H9 (cell line): ENCODE data around the gene GOLGA1. TPM values are rescaled to one million over a fixed set of nuclear protein-coding genes. Genes with fewer than 3 reads are reported as not detected.

Experiments used
- DNase-seq: peaks from one replicate; pipeline ENCODE4 v3.0.0-alpha.2; 2017
- H2AFZ ChIP-seq: one replicate; pipeline ENCODE4 v1.6.1; 2013; ENCODE audit warnings: mild to moderate bottlenecking, low read length, control low read depth, moderate library complexity
- H2AK5ac ChIP-seq: 2 replicates; pipeline ENCODE4 v1.6.1; 2013; ENCODE audit warnings: low read length, control low read depth, mixed read lengths; ENCODE audit not compliant: insufficient read length
- H2BK120ac ChIP-seq: one replicate; pipeline ENCODE4 v1.6.1; 2013; ENCODE audit warnings: low read depth, mild to moderate bottlenecking, low read length, control low read depth, inconsistent platforms; ENCODE audit not compliant: poor library complexity, severe bottlenecking
- H2BK12ac ChIP-seq: 2 replicates; pipeline ENCODE4 v1.6.1; 2013; ENCODE audit warnings: low read length, control low read depth, mixed read lengths, low read depth; ENCODE audit not compliant: insufficient read length
- H2BK15ac ChIP-seq: 2 replicates; pipeline ENCODE4 v1.6.1; 2013; ENCODE audit warnings: low read depth, low read length, control low read depth
- H2BK20ac ChIP-seq: one replicate; pipeline ENCODE4 v1.6.1; 2013; ENCODE audit warnings: low read depth, mild to moderate bottlenecking, low read length, control low read depth, inconsistent platforms; ENCODE audit not compliant: poor library complexity, severe bottlenecking
- H2BK5ac ChIP-seq: 2 replicates; pipeline ENCODE4 v1.6.1; 2013; ENCODE audit warnings: low read length, control low read depth, mixed read lengths; ENCODE audit not compliant: insufficient read length
- H3K14ac ChIP-seq: 2 replicates; pipeline ENCODE4 v1.6.1; 2013; ENCODE audit warnings: low read length, control low read depth; ENCODE audit not compliant: insufficient read depth
- H3K18ac ChIP-seq: 2 replicates; pipeline ENCODE4 v1.6.1; 2013; ENCODE audit warnings: low read depth, mild to moderate bottlenecking, mixed read lengths, low read length, control low read depth; ENCODE audit not compliant: insufficient read length
- H3K23ac ChIP-seq: 2 replicates; pipeline ENCODE4 v1.6.1; 2013; ENCODE audit warnings: low read length, control low read depth, mixed read lengths, low read depth; ENCODE audit not compliant: insufficient read length
- H3K23me2 ChIP-seq: 2 replicates; pipeline ENCODE4 v1.6.1; 2013; ENCODE audit warnings: low read depth, mild to moderate bottlenecking, mixed read lengths, low read length, control low read depth; ENCODE audit not compliant: insufficient read length, poor library complexity, severe bottlenecking
- H3K27ac ChIP-seq: 2 replicates; pipeline ENCODE4 v1.5.1; 2013; ENCODE audit warnings: low read length, control low read depth, mixed read lengths, low read depth; ENCODE audit not compliant: insufficient read length
- H3K27me3 ChIP-seq: 2 replicates; pipeline ENCODE4 v1.6.1; 2013; ENCODE audit warnings: low read length, control low read depth, inconsistent platforms; ENCODE audit not compliant: insufficient read depth
- H3K4ac ChIP-seq: 2 replicates; pipeline ENCODE4 v1.6.1; 2013; ENCODE audit warnings: low read depth, mild to moderate bottlenecking, control low read depth, inconsistent platforms, low read length, moderate library complexity
- H3K4me1 ChIP-seq: 2 replicates; pipeline ENCODE4 v1.6.1; 2013; ENCODE audit warnings: low read length, control low read depth, inconsistent platforms; ENCODE audit not compliant: insufficient read depth
- H3K4me2 ChIP-seq: 2 replicates; pipeline ENCODE4 v1.6.1; 2013; ENCODE audit warnings: low read length, control low read depth, mixed read lengths; ENCODE audit not compliant: insufficient read length, insufficient read depth
- H3K56ac ChIP-seq: 2 replicates; pipeline ENCODE4 v1.6.1; 2013; ENCODE audit warnings: low read depth, mild to moderate bottlenecking, mixed read lengths, low read length, control low read depth; ENCODE audit not compliant: insufficient read length
- H3K79me1 ChIP-seq: 2 replicates; pipeline ENCODE4 v1.6.1; 2013; ENCODE audit warnings: low read depth, mild to moderate bottlenecking, moderate library complexity, low read length, control low read depth, inconsistent platforms; ENCODE audit not compliant: insufficient read depth, poor library complexity, severe bottlenecking
- H3K79me2 ChIP-seq: 2 replicates; pipeline ENCODE4 v1.6.1; 2013; ENCODE audit warnings: low read length, control low read depth, inconsistent platforms; ENCODE audit not compliant: insufficient read depth
- H3K9ac ChIP-seq: 2 replicates; pipeline ENCODE4 v1.6.1; 2013; ENCODE audit warnings: low read length, control low read depth, mixed read lengths; ENCODE audit not compliant: insufficient read length; ENCODE audit errors: extremely low read depth
- H3K9me3 ChIP-seq: one replicate; pipeline ENCODE4 v1.6.1; 2013; ENCODE audit warnings: low read depth, low read length, inconsistent platforms; ENCODE audit not compliant: control insufficient read depth
- H3T11ph ChIP-seq: one replicate; pipeline ENCODE4 v1.6.1; 2013; ENCODE audit warnings: mild to moderate bottlenecking, low read length, control low read depth, inconsistent platforms
- H4K20me1 ChIP-seq: one replicate; pipeline ENCODE4 v1.6.1; 2013; ENCODE audit not compliant: control insufficient read depth, insufficient read length, insufficient read depth
- H4K5ac ChIP-seq: 2 replicates; pipeline ENCODE4 v1.6.1; 2013; ENCODE audit warnings: low read depth, mild to moderate bottlenecking, mixed read lengths, low read length, control low read depth; ENCODE audit not compliant: insufficient read length
- H4K8ac ChIP-seq: replicated peaks from 2 replicates; pipeline ENCODE4 v1.6.1; 2013; ENCODE audit warnings: low read length, control low read depth, mixed read lengths, low read depth; ENCODE audit not compliant: insufficient read length
- H4K91ac ChIP-seq: 2 replicates; pipeline ENCODE4 v1.6.1; 2013; ENCODE audit warnings: low read depth, mild to moderate bottlenecking, moderate library complexity, mixed read lengths, low read length, control low read depth; ENCODE audit not compliant: insufficient read length
- H3K27ac Mint-ChIP-seq, 3 experiments: 2 replicates in 2 of 3; 3 replicates in 1 of 3; pipeline ENCODE4 v1.8.0; 2020 to 2021; ENCODE audit warnings: mixed read lengths in 3 of 3, mild to moderate bottlenecking in 1 of 3, moderate library complexity in 1 of 3
- H3K27me3 Mint-ChIP-seq: 2 replicates; pipeline ENCODE4 v1.8.0; 2021; ENCODE audit warnings: low read depth, mild to moderate bottlenecking, moderate library complexity, mixed read lengths
- H3K36me3 Mint-ChIP-seq, 3 experiments: 2 replicates in 2 of 3; 3 replicates in 1 of 3; pipeline ENCODE4 v1.8.0; 2020 to 2021; ENCODE audit warnings: low read depth in 3 of 3, mixed read lengths in 3 of 3; ENCODE audit not compliant: insufficient read depth in 1 of 3
- H3K4me1 Mint-ChIP-seq, 2 experiments: 2 replicates each; pipeline ENCODE4 v1.8.0; 2020; ENCODE audit warnings: mixed read lengths in 2 of 2
- H3K4me3 Mint-ChIP-seq, 2 experiments: 2 replicates in 1 of 2; 3 replicates in 1 of 2; pipeline ENCODE4 v1.8.0; 2020 to 2021; ENCODE audit warnings: mild to moderate bottlenecking in 2 of 2, mixed read lengths in 2 of 2, moderate library complexity in 1 of 2
- H3K9me3 Mint-ChIP-seq, 2 experiments: 2 replicates in 1 of 2; 3 replicates in 1 of 2; pipeline ENCODE4 v1.8.0; 2020; ENCODE audit warnings: mild to moderate bottlenecking in 2 of 2, mixed read lengths in 2 of 2, moderate library complexity in 1 of 2
- CTCF ChIP-seq: fragments of 200-600 bp; sonication (generic); conservative IDR thresholded peaks from 3 replicates; pipeline ENCODE4 v1.8.0; 2021; ENCODE audit warnings: antibody characterized with exemption, mild to moderate bottlenecking
- WGBS: extraction: QIAGEN DNeasy Blood & Tissue Kit; methylation state at CpG from one replicate; pipeline ENCODE4 v1.1.7; 2013; ENCODE audit warnings: missing lambda C conversion rate, low lambda C conversion rate, mixed read lengths; ENCODE audit not compliant: insufficient read length; ENCODE audit errors: extremely low coverage; 5-methylcytosine and 5-hydroxymethylcytosine counted together
- total RNA-seq: library from RNA; stranded (reverse); gene quantifications from 2 replicates; pipeline ENCODE4 v1.2.1, GENCODE V29; 2021

Gene GOLGA1
- total RNA-seq, 1 experiment from 2014 or later: 7.6 TPM

GRCh38 chr9:124859803-124860581, 80.9 kb downstream of the GOLGA1 start:
- Histone ChIP-seq H3K79me1 (peaks cover 4% of the 10 kb centered on the region), H3K4ac (no peak overlapping the region), H2BK5ac (no peak overlapping the region), H2BK15ac (no peak overlapping the region), H2BK12ac (no peak overlapping the region), H3K27me3 (no peaks in the 10 kb centered on the region), H3K56ac (no peak overlapping the region), H4K20me1 (no peaks in the 10 kb centered on the region), H4K8ac (no peak overlapping the region), H4K91ac (no peak overlapping the region), H3K14ac (no peak overlapping the region), H3T11ph (no peak overlapping the region), H2AFZ (no peak overlapping the region), H3K79me2 (peaks cover 20% of the 10 kb centered on the region; the same call in 1 of the 2 replicates), H3K9me3 (no peaks in the 10 kb centered on the region), H3K18ac (no peak overlapping the region), H2BK120ac (no peak overlapping the region), H3K23ac (no peak overlapping the region), H3K27ac (no peak overlapping the region), H3K4me2 (peak overlapping the region; percentile 78), H3K9ac (peak overlapping the region; percentile 94), H2BK20ac (no peak overlapping the region), H3K4me1 (0 out of 2 replicates have a peak, but pooled peaks cover 5% of the 10 kb centered on the region), H4K5ac (no peak overlapping the region), H2AK5ac (no peak overlapping the region), H3K23me2 (peaks cover 11% of the 10 kb centered on the region)
- Mint-ChIP-seq H3K9me3 (no peaks in the 10 kb centered on the region; a peak in 1 of 5 replicates), H3K27me3 (no peaks in the 10 kb centered on the region), H3K4me3 (peak overlapping the region; percentile 93 to 98), H3K36me3 (peaks cover 41 to 49% (median 44%) of the 10 kb centered on the region in 3 experiments), H3K4me1 (peaks cover 14 to 25% of the 10 kb centered on the region in 2 experiments), H3K27ac (peak overlapping the region; percentile 11 to 98 (median 79); a peak in 5 of 7 replicates)
- no peak for TF ChIP-seq CTCF
- no CpG with 5 or more reads among the region's 10 CpGs for WGBS
- no peak for DNase-seq
